HG02870 (cell line): Measurements from ENCODE around the gene PPIL1.

Experiments used
- ATAC-seq: cut with Tn5 transposase; IDR thresholded peaks from one replicate; pipeline ENCODE4 v1.9.1; 2021; ENCODE audit warnings: mild to moderate bottlenecking, moderate library complexity; ENCODE audit not compliant: unreplicated experiment

Gene PPIL1

GRCh38 chr6:36836111-36837021 is 38.2 kb downstream of the PPIL1 start:
- no peak for ATAC-seq

- no peak for ATAC-seq
Observed at GRCh38 chr6:36834576-36835341, 39.8 kb downstream of the PPIL1 start.

- no peak for ATAC-seq
Observed at GRCh38 chr6:36833182-36833789, 41.3 kb downstream of the PPIL1 start.

- ATAC-seq: no peak
Observed at GRCh38 chr6:36832313-36832712, 42.3 kb downstream of the PPIL1 start.

- no peak for ATAC-seq
Observed at GRCh38 chr6:36830577-36830976, 44.0 kb downstream of the PPIL1 start.

GRCh38 chr6:36829919-36830544 is 44.6 kb downstream of the PPIL1 start:
- no peak for ATAC-seq

- ATAC-seq: no peak
Observed at GRCh38 chr6:36827261-36828079, 47.1 kb downstream of the PPIL1 start.

GRCh38 chr6:36826520-36827227 is 47.9 kb downstream of the PPIL1 start:
- ATAC-seq: no peak

- ATAC-seq: no peak
Observed at GRCh38 chr6:36825994-36826393, 48.6 kb downstream of the PPIL1 start.

GRCh38 chr6:36825452-36825851 is 49.2 kb downstream of the PPIL1 start:
- ATAC-seq: no peak

- no peak for ATAC-seq
Observed at GRCh38 chr6:36824253-36824652, 50.4 kb downstream of the PPIL1 start.

- ATAC-seq: no peak
Observed at GRCh38 chr6:36823421-36824096, 51.0 kb downstream of the PPIL1 start.

- ATAC-seq: no peak
Observed at GRCh38 chr6:36822506-36823269, 51.9 kb downstream of the PPIL1 start.

GRCh38 chr6:36821581-36822335 is 52.8 kb downstream of the PPIL1 start:
- ATAC-seq: no peak

- no peak for ATAC-seq
Observed at GRCh38 chr6:36820700-36821580, 53.7 kb downstream of the PPIL1 start.

- ATAC-seq: no peak
Observed at GRCh38 chr6:36818756-36819155, 55.8 kb downstream of the PPIL1 start.

GRCh38 chr6:36817847-36818246 is 56.8 kb downstream of the PPIL1 start:
- ATAC-seq: no peak
